ENCODE results near the gene SCD5. TPM values are rescaled to one million over a fixed set of nuclear protein-coding genes. Genes with fewer than 3 reads are reported as not detected.

SCD5 gene
- total and polyA plus RNA-seq, 2 experiments from 2014 or later: 0.79 to 1.6 TPM

DNA sequence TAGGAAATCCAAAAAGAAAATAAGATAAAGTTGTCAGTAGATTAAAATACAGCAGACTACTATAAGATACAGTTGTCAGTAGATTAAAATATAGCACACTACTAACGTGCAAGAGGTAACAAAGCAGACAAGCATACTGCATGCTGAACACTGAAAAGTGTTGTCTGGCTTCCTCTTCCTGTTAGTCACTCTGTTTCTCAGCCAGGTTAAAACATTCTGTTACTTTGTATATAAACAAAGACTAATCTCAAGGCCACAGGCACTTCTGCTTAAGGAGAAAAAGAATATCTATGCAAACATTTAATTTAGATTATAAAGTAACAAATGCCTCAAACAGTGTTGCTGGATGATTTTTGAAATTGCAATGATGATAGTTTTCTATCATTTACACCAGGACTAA lies 41.0 kb upstream of the SCD5 start:
- H3K4me1 Mint-ChIP-seq: no peaks in the 10 kb centered on the region

DNA sequence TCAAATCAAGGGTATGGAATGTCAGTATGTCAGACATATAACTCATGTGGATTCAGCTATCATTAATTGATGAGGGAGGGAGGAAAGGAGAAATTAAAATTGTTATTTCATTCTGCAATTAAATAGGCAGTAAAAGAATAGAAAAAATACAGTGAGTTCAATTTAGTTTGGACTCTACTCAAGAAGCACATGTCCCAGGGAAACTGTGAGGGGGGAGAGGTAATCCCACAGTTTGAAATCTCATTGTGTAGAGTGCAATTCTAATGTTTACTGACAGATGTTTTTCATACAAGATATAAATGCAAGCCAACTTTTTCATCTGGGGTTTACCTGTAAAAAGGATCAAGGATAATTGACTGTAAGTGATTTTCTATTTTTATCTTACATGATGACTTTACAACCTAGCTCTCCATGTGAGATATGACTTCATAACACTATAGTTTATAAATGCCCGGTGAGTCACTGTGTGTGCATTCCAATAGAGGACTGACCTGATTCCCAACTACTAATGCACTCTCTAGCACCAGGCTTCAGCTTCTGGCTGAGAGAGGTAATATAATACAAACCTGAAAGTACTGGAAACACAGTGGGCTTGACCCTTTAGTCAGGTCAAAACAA lies 35.2 kb upstream of the SCD5 start:
- Mint-ChIP-seq H3K27ac (no peak overlapping the region), H3K27me3 (ENCODE audit: insufficient read depth, low read depth, poor library complexity) (no peaks in the 10 kb centered on the region), H3K36me3 (ENCODE audit: low read depth) (peaks cover 23% of the 10 kb centered on the region; the same call in 2 of the 3 replicates), H3K4me1 (no peaks in the 10 kb centered on the region), H3K4me3 (no peak overlapping the region), H3K9me3 (no peaks in the 10 kb centered on the region; the same call in 2 of the 3 replicates)
- Histone ChIP-seq H4K20me1 (replicated peaks; ENCODE audit: insufficient read depth) (no peaks in the 10 kb centered on the region; the same call in none of the 2 replicates), H3K36me3 (ENCODE audit: insufficient read depth) (peaks cover 15% of the 10 kb centered on the region), H3K4me3 (no peak overlapping the region), H3K27me3 (ENCODE audit: insufficient read depth) (no peaks in the 10 kb centered on the region), H3F3A (replicated peaks; ENCODE audit: low read depth) (no peaks in the 10 kb centered on the region), H3K79me2 (replicated peaks; ENCODE audit: insufficient read depth) (no peaks in the 10 kb centered on the region), H3K4me2 (no peak overlapping the region), H2AFZ (no peak overlapping the region), H3K9me2 (ENCODE audit: insufficient read depth) (no peaks in the 10 kb centered on the region), H3K4me1 (ENCODE audit: insufficient read depth) (no peaks in the 10 kb centered on the region), H3K27ac (ENCODE audit: low read depth) (no peak overlapping the region)
- DNase-seq (ENCODE audit: low spot score) (no peak), ATAC-seq (no peak)
- TF ChIP-seq, protein P1, sequence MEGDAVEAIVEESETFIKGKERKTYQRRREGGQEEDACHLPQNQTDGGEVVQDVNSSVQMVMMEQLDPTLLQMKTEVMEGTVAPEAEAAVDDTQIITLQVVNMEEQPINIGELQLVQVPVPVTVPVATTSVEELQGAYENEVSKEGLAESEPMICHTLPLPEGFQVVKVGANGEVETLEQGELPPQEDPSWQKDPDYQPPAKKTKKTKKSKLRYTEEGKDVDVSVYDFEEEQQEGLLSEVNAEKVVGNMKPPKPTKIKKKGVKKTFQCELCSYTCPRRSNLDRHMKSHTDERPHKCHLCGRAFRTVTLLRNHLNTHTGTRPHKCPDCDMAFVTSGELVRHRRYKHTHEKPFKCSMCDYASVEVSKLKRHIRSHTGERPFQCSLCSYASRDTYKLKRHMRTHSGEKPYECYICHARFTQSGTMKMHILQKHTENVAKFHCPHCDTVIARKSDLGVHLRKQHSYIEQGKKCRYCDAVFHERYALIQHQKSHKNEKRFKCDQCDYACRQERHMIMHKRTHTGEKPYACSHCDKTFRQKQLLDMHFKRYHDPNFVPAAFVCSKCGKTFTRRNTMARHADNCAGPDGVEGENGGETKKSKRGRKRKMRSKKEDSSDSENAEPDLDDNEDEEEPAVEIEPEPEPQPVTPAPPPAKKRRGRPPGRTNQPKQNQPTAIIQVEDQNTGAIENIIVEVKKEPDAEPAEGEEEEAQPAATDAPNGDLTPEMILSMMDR (conservative IDR thresholded peaks at IDR 0.05; ENCODE audit: low read depth in 2 of 2): no peak
- TF ChIP-seq NANOG (IDR thresholded peaks at IDR 0.05; ENCODE audit: borderline replicate concordance): no peak
- TF ChIP-seq CREB1 (CRISPR knock-in tag; IDR thresholded peaks at IDR 0.05; ENCODE audit: low read depth): no peak
- no peak for TF ChIP-seq JUNB (IDR thresholded peaks at IDR 0.05; ENCODE audit: unreplicated experiment)
- TF ChIP-seq POLR2AphosphoS5 (IDR thresholded peaks at IDR 0.05; ENCODE audit: low read depth): no peak
- TF ChIP-seq EZH2phosphoT487 (IDR thresholded peaks at IDR 0.05; ENCODE audit: unreplicated experiment): no peak
- no peak for TF ChIP-seq EZH2 (IDR thresholded peaks at IDR 0.05; ENCODE audit: low read depth, unreplicated experiment)
- TF ChIP-seq ZNF331 (CRISPR knock-in tag; IDR thresholded peaks at IDR 0.05; ENCODE audit: low read depth): no peak
- no peak for TF ChIP-seq ZNF114 (CRISPR knock-in tag; IDR thresholded peaks at IDR 0.05)
- no peak for TF ChIP-seq STAT1 (IDR thresholded peaks at IDR 0.05; ENCODE audit: unreplicated experiment)
- TF ChIP-seq, protein P2, sequence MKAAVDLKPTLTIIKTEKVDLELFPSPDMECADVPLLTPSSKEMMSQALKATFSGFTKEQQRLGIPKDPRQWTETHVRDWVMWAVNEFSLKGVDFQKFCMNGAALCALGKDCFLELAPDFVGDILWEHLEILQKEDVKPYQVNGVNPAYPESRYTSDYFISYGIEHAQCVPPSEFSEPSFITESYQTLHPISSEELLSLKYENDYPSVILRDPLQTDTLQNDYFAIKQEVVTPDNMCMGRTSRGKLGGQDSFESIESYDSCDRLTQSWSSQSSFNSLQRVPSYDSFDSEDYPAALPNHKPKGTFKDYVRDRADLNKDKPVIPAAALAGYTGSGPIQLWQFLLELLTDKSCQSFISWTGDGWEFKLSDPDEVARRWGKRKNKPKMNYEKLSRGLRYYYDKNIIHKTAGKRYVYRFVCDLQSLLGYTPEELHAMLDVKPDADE (IDR thresholded peaks at IDR 0.05): no peak

More for the DNA sequence above, 41.0 kb upstream of the SCD5 start:
- Mint-ChIP-seq H3K36me3 (ENCODE audit: low read depth) (peaks cover 38% of the 10 kb centered on the region), H3K9me3 (no peaks in the 10 kb centered on the region), H3K27me3 (ENCODE audit: insufficient read depth, low read depth, poor library complexity) (peaks cover 1% of the 10 kb centered on the region), H3K27ac (no peak overlapping the region), H3K4me3 (no peak overlapping the region)
- Histone ChIP-seq H3K36me3 (ENCODE audit: insufficient read depth) (peaks cover 25% of the 10 kb centered on the region; the same call in 1 of the 2 replicates), H3K27ac (ENCODE audit: low read depth) (no peak overlapping the region), H3K4me2 (no peak overlapping the region), H3K9me2 (ENCODE audit: insufficient read depth) (no peaks in the 10 kb centered on the region), H4K20me1 (replicated peaks; ENCODE audit: insufficient read depth) (peaks cover 3% of the 10 kb centered on the region; the same call in 1 of the 2 replicates), H3K4me1 (ENCODE audit: insufficient read depth) (no peaks in the 10 kb centered on the region), H3K79me2 (replicated peaks; ENCODE audit: insufficient read depth) (no peaks in the 10 kb centered on the region), H3K4me3 (no peak overlapping the region), H3K27me3 (ENCODE audit: insufficient read depth) (no peaks in the 10 kb centered on the region), H2AFZ (no peak overlapping the region), H3F3A (replicated peaks; ENCODE audit: low read depth) (no peaks in the 10 kb centered on the region)
- DNase-seq (ENCODE audit: low spot score) (no peak), ATAC-seq (no peak)
- TF ChIP-seq ZNF331 (CRISPR knock-in tag; IDR thresholded peaks at IDR 0.05; ENCODE audit: low read depth) (no peak), POLR2AphosphoS5 (IDR thresholded peaks at IDR 0.05; ENCODE audit: low read depth) (no peak), CREB1 (CRISPR knock-in tag; IDR thresholded peaks at IDR 0.05; ENCODE audit: low read depth) (no peak), NANOG (IDR thresholded peaks at IDR 0.05; ENCODE audit: borderline replicate concordance) (no peak), JUNB (IDR thresholded peaks at IDR 0.05; ENCODE audit: unreplicated experiment) (no peak), STAT1 (IDR thresholded peaks at IDR 0.05; ENCODE audit: unreplicated experiment) (no peak)
- TF ChIP-seq, protein P2 (IDR thresholded peaks at IDR 0.05): no peak
- TF ChIP-seq, protein P1 (conservative IDR thresholded peaks at IDR 0.05; ENCODE audit: low read depth in 2 of 2): no peak

All from GM23338 (cell line).